Keratinocyte (primary cell): ENCODE data around the gene C9orf43. TPM values are rescaled to one million over a fixed set of nuclear protein-coding genes. Genes with fewer than 3 reads are reported as not detected.

Source experiments
- DNase-seq: peaks from one replicate; pipeline ENCODE4 v3.0.0-alpha.2; 2011; ENCODE audit warnings: low read depth, missing footprints, low spot score
- FAIRE-seq: peaks from 2 replicates; lab custom pipeline; 2011; peaks lifted over from hg19 to GRCh38; lab: Jason Lieb, UNC
- H2AFZ ChIP-seq: 2 replicates; pipeline ENCODE4 v1.6.0; 2012; ENCODE audit warnings: low read length, control low read depth, inconsistent platforms; ENCODE audit not compliant: control insufficient read depth
- H3K27ac ChIP-seq: 2 replicates; pipeline ENCODE4 v1.5.1; 2011; ENCODE audit warnings: low read length; ENCODE audit not compliant: control insufficient read depth, insufficient read depth
- H3K27me3 ChIP-seq: 3 replicates; pipeline ENCODE4 v1.6.0; 2011; ENCODE audit warnings: low read length; ENCODE audit not compliant: control insufficient read depth, insufficient read depth; ENCODE audit errors: extremely low read depth
- H3K36me3 ChIP-seq, 2 experiments: 2 replicates in 1 of 2; 3 replicates in 1 of 2; pipeline ENCODE4 v1.5.1; 2011; ENCODE audit warnings: low read length in 2 of 2, mild to moderate bottlenecking in 1 of 2; ENCODE audit not compliant: control insufficient read depth in 2 of 2, insufficient read depth in 2 of 2; ENCODE audit errors: extremely low read depth in 1 of 2
- H3K4me1 ChIP-seq: 3 replicates; pipeline ENCODE4 v1.5.1; 2011; ENCODE audit warnings: low read length; ENCODE audit not compliant: control insufficient read depth, insufficient read depth; ENCODE audit errors: extremely low read depth
- H3K4me2 ChIP-seq: 3 replicates; pipeline ENCODE4 v1.6.0; 2011; ENCODE audit warnings: low read depth, low read length; ENCODE audit not compliant: control insufficient read depth, insufficient read depth; ENCODE audit errors: extremely low read depth
- H3K4me3 ChIP-seq, 3 experiments: fragments of 200-600 bp in 1 of 3; sonication (generic) in 1 of 3; 2 replicates in 2 of 3; 3 replicates in 1 of 3; pipeline ENCODE4 v1.5.1; 2011 to 2016; ENCODE audit warnings: low read length in 3 of 3, mild to moderate bottlenecking in 3 of 3, control low read depth in 2 of 3, inconsistent platforms in 1 of 3, low read depth in 1 of 3, mixed read lengths in 1 of 3, mixed run types in 1 of 3, moderate library complexity in 1 of 3; ENCODE audit not compliant: control insufficient read depth in 2 of 3, insufficient read depth in 2 of 3; ENCODE audit errors: extremely low read depth in 1 of 3
- H3K79me2 ChIP-seq: 2 replicates; pipeline ENCODE4 v1.6.0; 2012; ENCODE audit warnings: low read length; ENCODE audit not compliant: control insufficient read depth, insufficient read depth
- H3K9ac ChIP-seq: 3 replicates; pipeline ENCODE4 v1.6.0; 2011; ENCODE audit warnings: low read length; ENCODE audit not compliant: control insufficient read depth, insufficient read depth; ENCODE audit errors: extremely low read depth
- H3K9me1 ChIP-seq: 3 replicates; pipeline ENCODE4 v1.6.0; 2011; ENCODE audit warnings: low read length; ENCODE audit not compliant: control insufficient read depth, insufficient read depth; ENCODE audit errors: extremely low read depth
- H3K9me3 ChIP-seq: 2 replicates; pipeline ENCODE4 v1.5.1; 2012; ENCODE audit warnings: low read depth, low read length; ENCODE audit not compliant: control insufficient read depth
- H4K20me1 ChIP-seq: 3 replicates; pipeline ENCODE4 v1.6.0; 2011; ENCODE audit warnings: low read length; ENCODE audit not compliant: control insufficient read depth, insufficient read depth; ENCODE audit errors: extremely low read depth
- CTCF ChIP-seq, 3 experiments: IDR thresholded peaks in 1 of 3; conservative IDR thresholded peaks in 1 of 3; optimal IDR thresholded peaks in 1 of 3; 2 replicates in 2 of 3; 3 replicates in 1 of 3; pipeline versions ENCODE3 to v1.5.1; 2011; ENCODE audit warnings: low read length in 3 of 3, mild to moderate bottlenecking in 3 of 3, moderate library complexity in 2 of 3, control low read depth in 1 of 3, inconsistent platforms in 1 of 3; ENCODE audit not compliant: insufficient read depth in 2 of 3; ENCODE audit errors: extremely low read depth in 1 of 3
- EZH2 ChIP-seq: IDR thresholded peaks from one replicate; pipeline ENCODE4 v1.6.1; 2012; ENCODE audit warnings: inconsistent platforms, mild to moderate bottlenecking, low read length, moderate library complexity
- dilution Hi-C: fragments of 300-500 bp; cut with MboI; formaldehyde crosslinking; loops from one replicate; pipeline ENCODE4 v1.7.0; 2020; ENCODE audit warnings: low sequenced_read_pairs; ENCODE audit not compliant: extremely low pct_ligation_motif_present
- polyA plus RNA-seq, 5 experiments: library from polyadenylated mRNA; depleted of rRNA in 3 of 5; stranded (reverse) in 3 of 5; stranded (forward) in 1 of 5; unstranded in 1 of 5; fragments of >200 nt; gene quantifications; 1 replicate in 1 of 5; 2 replicates in 3 of 5; 3 replicates in 1 of 5; pipeline versions ENCODE4 v1.2.1 to v1.2.3, GENCODE V29; 2011 to 2012; ENCODE audit warnings: missing spikeins in 2 of 5, low read depth in 1 of 5, low replicate concordance in 1 of 5

The C9orf43 gene
- polyA plus RNA-seq, 1 donor (not counting 4 experiments of a cell fraction or from before 2014, with no cell fraction given), result 0.75 TPM

GRCh38 chr9:113368348-113368981 lies 42.1 kb upstream of the C9orf43 start:
- Histone ChIP-seq H3K27ac (no peak overlapping the region), H4K20me1 (no peaks in the 10 kb centered on the region), H3K27me3 (no peaks in the 10 kb centered on the region), H3K4me3 (no peak overlapping the region), H3K4me1 (no peaks in the 10 kb centered on the region), H2AFZ (no peak overlapping the region), H3K4me2 (no peak overlapping the region), H3K79me2 (no peaks in the 10 kb centered on the region), H3K9ac (no peak overlapping the region), H3K9me1 (no peaks in the 10 kb centered on the region), H3K9me3 (no peaks in the 10 kb centered on the region), H3K36me3 (peaks cover 3 to 4% of the 10 kb centered on the region in 2 experiments)
- DNase-seq (no peak), FAIRE-seq (no peak)
- dilution Hi-C loops, result no loop called here
- TF ChIP-seq CTCF (optimal IDR thresholded peaks at IDR 0.05 in 1 of 3, IDR thresholded peaks at IDR 0.05 in 1 of 3, conservative IDR thresholded peaks at IDR 0.05 in 1 of 3; ENCODE audit: extremely low read depth in 1 of 3, insufficient read depth in 2 of 3, low read length in 3 of 3) (no peak), EZH2 (no peak)

- DNase-seq (no peak), FAIRE-seq (no peak)
- Histone ChIP-seq H2AFZ (no peak overlapping the region), H4K20me1 (no peaks in the 10 kb centered on the region), H3K27me3 (no peaks in the 10 kb centered on the region), H3K36me3 (peaks cover 10 to 11% of the 10 kb centered on the region in 2 experiments), H3K27ac (no peak overlapping the region), H3K79me2 (no peaks in the 10 kb centered on the region), H3K9me1 (no peaks in the 10 kb centered on the region), H3K4me2 (no peak overlapping the region), H3K9ac (no peak overlapping the region), H3K4me3 (no peak overlapping the region), H3K4me1 (no peaks in the 10 kb centered on the region), H3K9me3 (no peaks in the 10 kb centered on the region)
- dilution Hi-C loops, result no loop called here
- no peak for TF ChIP-seq EZH2
- no peak for TF ChIP-seq CTCF (optimal IDR thresholded peaks at IDR 0.05 in 1 of 3, IDR thresholded peaks at IDR 0.05 in 1 of 3, conservative IDR thresholded peaks at IDR 0.05 in 1 of 3; ENCODE audit: extremely low read depth in 1 of 3, insufficient read depth in 2 of 3, low read length in 3 of 3)
Observed at GRCh38 chr9:113368982-113369854, 41.3 kb upstream of the C9orf43 start.
